ENCODE measurements around the gene FOXP1.

DNA sequence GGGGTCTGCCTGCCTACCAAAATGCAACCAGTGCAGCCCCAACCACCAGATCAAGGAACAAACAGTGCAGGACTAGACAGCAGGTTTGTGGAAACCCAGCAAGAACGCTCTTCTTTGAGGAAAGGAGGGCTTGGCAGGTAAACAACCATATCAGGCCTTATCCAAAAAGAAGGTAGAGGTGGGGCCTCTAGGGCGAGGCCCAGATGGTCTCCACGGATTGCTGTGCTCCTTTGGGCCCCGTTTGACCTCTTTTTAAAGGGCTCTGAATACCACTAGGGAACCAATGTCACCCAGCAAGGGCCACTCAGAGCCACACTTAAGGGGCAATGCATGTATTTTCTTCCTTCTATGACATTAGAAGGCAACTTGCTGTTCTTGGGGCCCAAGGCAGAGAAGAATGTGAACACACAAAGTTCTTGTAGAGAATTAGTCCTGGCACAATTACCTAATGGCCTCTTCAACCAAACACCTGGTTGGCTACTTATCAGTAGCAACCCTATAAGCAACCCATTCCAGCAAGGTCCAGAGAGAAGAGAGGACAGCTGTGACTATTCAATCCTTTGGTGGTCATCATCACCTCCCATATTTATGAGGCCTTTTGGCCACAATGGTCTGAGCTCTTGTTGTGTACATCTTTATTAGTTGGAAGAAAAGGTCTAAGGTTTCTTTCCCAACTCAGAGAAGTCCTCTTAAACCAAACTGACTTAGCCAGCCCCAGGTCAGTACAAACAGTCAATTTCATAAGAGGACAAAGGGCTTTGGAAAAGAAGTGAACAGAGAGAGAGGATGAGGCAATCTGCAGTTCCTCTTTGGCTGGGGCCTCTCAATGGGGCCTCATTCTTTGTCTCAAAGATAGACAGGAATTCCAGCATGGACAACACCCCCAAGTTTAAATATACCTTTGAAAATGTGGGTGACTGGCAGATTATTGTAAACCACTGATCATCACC is 36.0 kb downstream of the FOXP1 start:
- TF ChIP-seq, protein P1, sequence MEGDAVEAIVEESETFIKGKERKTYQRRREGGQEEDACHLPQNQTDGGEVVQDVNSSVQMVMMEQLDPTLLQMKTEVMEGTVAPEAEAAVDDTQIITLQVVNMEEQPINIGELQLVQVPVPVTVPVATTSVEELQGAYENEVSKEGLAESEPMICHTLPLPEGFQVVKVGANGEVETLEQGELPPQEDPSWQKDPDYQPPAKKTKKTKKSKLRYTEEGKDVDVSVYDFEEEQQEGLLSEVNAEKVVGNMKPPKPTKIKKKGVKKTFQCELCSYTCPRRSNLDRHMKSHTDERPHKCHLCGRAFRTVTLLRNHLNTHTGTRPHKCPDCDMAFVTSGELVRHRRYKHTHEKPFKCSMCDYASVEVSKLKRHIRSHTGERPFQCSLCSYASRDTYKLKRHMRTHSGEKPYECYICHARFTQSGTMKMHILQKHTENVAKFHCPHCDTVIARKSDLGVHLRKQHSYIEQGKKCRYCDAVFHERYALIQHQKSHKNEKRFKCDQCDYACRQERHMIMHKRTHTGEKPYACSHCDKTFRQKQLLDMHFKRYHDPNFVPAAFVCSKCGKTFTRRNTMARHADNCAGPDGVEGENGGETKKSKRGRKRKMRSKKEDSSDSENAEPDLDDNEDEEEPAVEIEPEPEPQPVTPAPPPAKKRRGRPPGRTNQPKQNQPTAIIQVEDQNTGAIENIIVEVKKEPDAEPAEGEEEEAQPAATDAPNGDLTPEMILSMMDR (IDR thresholded peaks at IDR 0.05) = no peak
- TF ChIP-seq POLR2AphosphoS5 (IDR thresholded peaks at IDR 0.05) (no peak), POLR2A (IDR thresholded peaks at IDR 0.05; ENCODE audit: low read depth) (no peak)

Data from esophagus muscularis mucosa (tissue), 3 donors.